GM18505 (cell line): ENCODE measurements around the gene ADAT3.
A peak's percentile ranks its signal among the peaks of the same experiment; 100 is the strongest.

Experiments used
- ATAC-seq: cut with Tn5 transposase; IDR thresholded peaks from one replicate; pipeline ENCODE4 v1.9.1; 2021; ENCODE audit not compliant: unreplicated experiment
- POLR2A ChIP-seq: IDR thresholded peaks from 4 replicates; pipeline ENCODE4 v1.6.1; 2011; ENCODE audit warnings: borderline replicate concordance; ENCODE audit not compliant: insufficient read depth, insufficient read length; ENCODE audit errors: extremely low read depth

ADAT3 gene

GRCh38 chr19:1863328-1863637, 41.9 kb upstream of the ADAT3 start, which contains the start of gene KLF16:
Gene KLF16 (minus strand): TSS chr19:1863579. CDS start chr19:1863497, 82 bp downstream.
- peak; percentile 65 for TF ChIP-seq POLR2A
- no peak for ATAC-seq

GRCh38 chr19:1863638-1864479, 41.3 kb upstream of the ADAT3 start:
- no peak for TF ChIP-seq POLR2A
- peak; percentile 54 for ATAC-seq

- peak; percentile 37 for TF ChIP-seq POLR2A
- ATAC-seq: peak; percentile 24
Observed at GRCh38 chr19:1864480-1865171, 40.6 kb upstream of the ADAT3 start.

GRCh38 chr19:1865172-1866010, 39.8 kb upstream of the ADAT3 start:
- no peak for ATAC-seq
- no peak for TF ChIP-seq POLR2A

- TF ChIP-seq POLR2A: no peak
- no peak for ATAC-seq
Observed at GRCh38 chr19:1866693-1867348, 38.4 kb upstream of the ADAT3 start.

GRCh38 chr19:1867349-1867724, 37.9 kb upstream of the ADAT3 start:
- TF ChIP-seq POLR2A: no peak
- no peak for ATAC-seq

- ATAC-seq: no peak
- TF ChIP-seq POLR2A: no peak
Observed at GRCh38 chr19:1868971-1869370, 36.2 kb upstream of the ADAT3 start.

GRCh38 chr19:1871140-1871597, 34.0 kb upstream of the ADAT3 start:
- no peak for TF ChIP-seq POLR2A
- no peak for ATAC-seq

- ATAC-seq: no peak
- no peak for TF ChIP-seq POLR2A
Observed at GRCh38 chr19:1871630-1872029, 33.6 kb upstream of the ADAT3 start.

- TF ChIP-seq POLR2A: no peak
- ATAC-seq: no peak
Observed at GRCh38 chr19:1872807-1873523, 32.2 kb upstream of the ADAT3 start.

- TF ChIP-seq POLR2A: no peak
- no peak for ATAC-seq
Observed at GRCh38 chr19:1873524-1874473, 31.4 kb upstream of the ADAT3 start.

GRCh38 chr19:1874554-1875185, 30.5 kb upstream of the ADAT3 start:
- no peak for ATAC-seq
- TF ChIP-seq POLR2A: no peak

- ATAC-seq: peak; percentile 8
Observed at GRCh38 chr19:1875265-1875645, 29.9 kb upstream of the ADAT3 start.
